PC-9 (cell line): ENCODE data around the gene CXCL12.

ENCODE experiments used
- CTCF ChIP-seq: fragments of 200-600 bp; sonication (generic); conservative IDR thresholded peaks from 2 replicates; pipeline ENCODE4 v1.6.1; 2017; ENCODE audit warnings: mixed run types, antibody characterized with exemption, mild to moderate bottlenecking, moderate library complexity
- EZH2 ChIP-seq: fragments of 200-600 bp; sonication (generic); IDR thresholded peaks from 2 replicates; pipeline ENCODE4 v1.8.0; 2017; ENCODE audit warnings: antibody characterized with exemption, low read depth

GRCh38 chr10:44357023-44357540 lies 27.8 kb downstream of the CXCL12 start:
- TF ChIP-seq CTCF = no peak
- no peak for TF ChIP-seq EZH2
